Body of pancreas (tissue), 4 donors: ENCODE data around the gene SEC24D.

Experiments used
- POLR2A ChIP-seq, 3 donors: fragments of 450-650 bp; IDR thresholded peaks; one replicate each; pipeline ENCODE4 v1.6.1; 2016; ENCODE audit warnings: antibody characterized with exemption in 3 of 3, mild to moderate bottlenecking in 2 of 3
- TF ChIP-seq, protein P1 (sequence below), 7 experiments: fragments of 450-650 bp in 4 of 7; fragments of 200-600 bp in 3 of 7; sonication (generic) in 3 of 7; IDR thresholded peaks; one replicate each; pipeline ENCODE4 v1.5.1; 2016 to 2019; ENCODE audit warnings: antibody characterized with exemption in 7 of 7

DNA sequence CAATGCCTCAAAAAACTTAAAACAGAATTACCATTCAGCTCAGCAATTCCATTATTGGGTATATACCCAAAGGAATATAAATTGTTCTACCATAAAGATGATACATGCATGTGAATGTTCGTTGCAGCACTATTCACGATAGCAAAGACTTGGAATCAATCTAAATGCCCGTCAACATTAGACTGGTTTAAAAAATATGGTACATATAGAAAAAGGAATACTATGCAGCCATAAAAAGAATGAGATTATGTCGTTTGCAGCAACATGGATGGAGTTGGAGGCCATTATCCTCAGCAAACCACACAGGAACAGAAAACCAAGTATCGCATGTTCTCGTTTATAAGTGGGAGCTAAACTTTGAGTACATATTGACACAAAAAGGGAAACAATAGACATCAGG is 41.9 kb upstream of the SEC24D start:
- TF ChIP-seq, protein P1, sequence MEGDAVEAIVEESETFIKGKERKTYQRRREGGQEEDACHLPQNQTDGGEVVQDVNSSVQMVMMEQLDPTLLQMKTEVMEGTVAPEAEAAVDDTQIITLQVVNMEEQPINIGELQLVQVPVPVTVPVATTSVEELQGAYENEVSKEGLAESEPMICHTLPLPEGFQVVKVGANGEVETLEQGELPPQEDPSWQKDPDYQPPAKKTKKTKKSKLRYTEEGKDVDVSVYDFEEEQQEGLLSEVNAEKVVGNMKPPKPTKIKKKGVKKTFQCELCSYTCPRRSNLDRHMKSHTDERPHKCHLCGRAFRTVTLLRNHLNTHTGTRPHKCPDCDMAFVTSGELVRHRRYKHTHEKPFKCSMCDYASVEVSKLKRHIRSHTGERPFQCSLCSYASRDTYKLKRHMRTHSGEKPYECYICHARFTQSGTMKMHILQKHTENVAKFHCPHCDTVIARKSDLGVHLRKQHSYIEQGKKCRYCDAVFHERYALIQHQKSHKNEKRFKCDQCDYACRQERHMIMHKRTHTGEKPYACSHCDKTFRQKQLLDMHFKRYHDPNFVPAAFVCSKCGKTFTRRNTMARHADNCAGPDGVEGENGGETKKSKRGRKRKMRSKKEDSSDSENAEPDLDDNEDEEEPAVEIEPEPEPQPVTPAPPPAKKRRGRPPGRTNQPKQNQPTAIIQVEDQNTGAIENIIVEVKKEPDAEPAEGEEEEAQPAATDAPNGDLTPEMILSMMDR (IDR thresholded peaks at IDR 0.05): no peak
- no peak for TF ChIP-seq POLR2A (IDR thresholded peaks at IDR 0.05)
